ENCODE data around the gene SPAG16.

SPAG16 gene

GRCh38 chr2:213559053-213559452, 274.8 kb downstream of the SPAG16 start:
- Mint-ChIP-seq H3K27ac (no peak overlapping the region), H3K36me3 (ENCODE audit: insufficient read depth) (no peaks in the 10 kb centered on the region), H3K9me3 (peaks cover 2 to 15% of the 10 kb centered on the region in 2 donors), H3K4me3 (no peak overlapping the region), H3K27me3 (no peaks in the 10 kb centered on the region), H3K4me1 (ENCODE audit: low read depth in 2 of 2) (no peaks in the 10 kb centered on the region)
- DNase-seq, result no peak
- ATAC-seq (replicated peaks), result no peak

GRCh38 chr2:213561759-213562158, 277.5 kb downstream of the SPAG16 start:
- Mint-ChIP-seq H3K4me1 (ENCODE audit: low read depth in 2 of 2) (no peaks in the 10 kb centered on the region), H3K27ac (no peak overlapping the region), H3K9me3 (peaks cover 2 to 11% of the 10 kb centered on the region in 2 donors), H3K36me3 (ENCODE audit: insufficient read depth) (no peaks in the 10 kb centered on the region), H3K27me3 (no peaks in the 10 kb centered on the region), H3K4me3 (no peak overlapping the region)
- ATAC-seq (replicated peaks), result no peak
- DNase-seq, result no peak

GRCh38 chr2:213562539-213563180, 278.4 kb downstream of the SPAG16 start:
- Mint-ChIP-seq H3K36me3 (ENCODE audit: insufficient read depth) (no peaks in the 10 kb centered on the region), H3K27me3 (no peaks in the 10 kb centered on the region), H3K4me1 (ENCODE audit: low read depth in 2 of 2) (no peaks in the 10 kb centered on the region), H3K27ac (no peak overlapping the region), H3K9me3 (peaks cover 2 to 11% of the 10 kb centered on the region in 2 donors), H3K4me3 (no peak overlapping the region)
- no peak for DNase-seq
- no peak for ATAC-seq (replicated peaks)

GRCh38 chr2:213566846-213567245, 282.6 kb downstream of the SPAG16 start:
- no peak overlapping the region for H3K27ac Mint-ChIP-seq
- H3K4me3 Mint-ChIP-seq, result no peak overlapping the region
- H3K9me3 Mint-ChIP-seq, result peaks cover 2 to 11% of the 10 kb centered on the region in 2 donors
- H3K36me3 Mint-ChIP-seq (ENCODE audit: insufficient read depth), result no peaks in the 10 kb centered on the region
- H3K4me1 Mint-ChIP-seq (ENCODE audit: low read depth in 2 of 2), result no peaks in the 10 kb centered on the region
- DNase-seq, result no peak
- H3K27me3 Mint-ChIP-seq, result no peaks in the 10 kb centered on the region
- no peak for ATAC-seq (replicated peaks)

DNA sequence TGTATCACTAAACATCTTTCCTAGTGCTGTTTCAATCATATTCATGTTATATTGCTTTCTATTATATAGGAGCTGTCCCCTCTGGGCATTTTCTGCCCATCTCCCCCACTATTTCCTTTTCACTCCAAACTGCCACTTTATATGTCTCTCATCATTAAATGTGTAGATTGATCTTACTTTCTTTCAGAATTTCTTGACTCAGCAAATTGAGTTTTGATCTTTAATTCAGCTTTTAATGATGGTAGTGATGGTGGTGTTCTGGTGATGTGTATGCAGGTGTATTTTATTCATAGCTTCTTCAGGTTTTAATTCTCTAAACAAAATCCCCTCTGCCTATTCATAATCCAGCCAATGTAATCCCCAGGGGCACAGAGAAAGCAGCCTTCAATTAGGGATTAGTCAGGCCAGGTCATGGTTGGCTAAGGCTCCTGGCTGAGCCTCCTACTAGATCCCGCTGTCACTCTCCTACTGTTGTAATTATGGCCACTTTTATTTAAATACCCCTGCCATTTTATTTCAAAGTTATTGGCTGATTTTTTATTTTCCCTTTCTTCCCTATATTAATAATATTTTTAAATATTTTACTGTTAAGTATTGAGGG, 325.4 kb downstream of the SPAG16 start:
- Mint-ChIP-seq H3K4me3 (no peak overlapping the region), H3K27me3 (no peaks in the 10 kb centered on the region), H3K27ac (no peak overlapping the region), H3K4me1 (ENCODE audit: low read depth in 2 of 2) (no peaks in the 10 kb centered on the region), H3K9me3 (peaks cover 0 to 6% of the 10 kb centered on the region in 2 donors), H3K36me3 (ENCODE audit: insufficient read depth) (no peaks in the 10 kb centered on the region)
- DNase-seq (no peak), ATAC-seq (replicated peaks) (no peak)

DNA sequence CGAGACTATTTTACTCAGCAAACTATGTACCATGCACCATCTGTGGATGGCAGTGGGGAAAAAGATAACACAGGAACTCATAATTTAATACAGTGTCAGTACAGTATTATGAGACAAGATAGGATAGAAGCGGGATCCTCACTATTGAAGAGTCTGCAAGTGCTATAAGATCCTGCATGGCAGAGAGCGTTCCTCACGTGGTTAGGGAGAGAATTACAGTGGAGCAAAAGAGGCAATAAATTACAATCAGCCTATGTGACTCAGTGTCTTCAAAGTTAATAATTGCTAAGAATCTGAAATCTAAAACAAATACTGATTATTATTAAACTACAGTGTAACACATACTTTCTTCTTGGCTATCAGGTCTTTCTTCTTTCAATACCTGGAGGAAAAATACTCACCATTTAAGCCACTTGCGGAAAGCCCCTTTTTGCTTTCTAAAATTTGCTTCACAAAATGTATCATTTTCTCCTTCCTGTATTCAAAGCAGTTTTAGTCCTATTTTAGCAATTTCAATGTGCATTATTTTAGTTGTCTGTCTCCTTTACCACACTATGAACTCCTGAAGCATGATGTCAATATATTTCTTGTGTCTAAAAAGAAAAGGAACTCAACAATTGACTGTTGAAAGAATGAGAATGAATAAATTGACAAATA, 342.9 kb downstream of the SPAG16 start:
- H3K9me3 Mint-ChIP-seq, result no peaks in the 10 kb centered on the region
- ATAC-seq (replicated peaks), result no peak
- no peak overlapping the region for H3K4me3 Mint-ChIP-seq
- H3K27ac Mint-ChIP-seq, result no peak overlapping the region
- no peak for DNase-seq
- no peaks in the 10 kb centered on the region for H3K27me3 Mint-ChIP-seq
- no peaks in the 10 kb centered on the region for H3K36me3 Mint-ChIP-seq (ENCODE audit: insufficient read depth)
- no peaks in the 10 kb centered on the region for H3K4me1 Mint-ChIP-seq (ENCODE audit: low read depth in 2 of 2)

DNA sequence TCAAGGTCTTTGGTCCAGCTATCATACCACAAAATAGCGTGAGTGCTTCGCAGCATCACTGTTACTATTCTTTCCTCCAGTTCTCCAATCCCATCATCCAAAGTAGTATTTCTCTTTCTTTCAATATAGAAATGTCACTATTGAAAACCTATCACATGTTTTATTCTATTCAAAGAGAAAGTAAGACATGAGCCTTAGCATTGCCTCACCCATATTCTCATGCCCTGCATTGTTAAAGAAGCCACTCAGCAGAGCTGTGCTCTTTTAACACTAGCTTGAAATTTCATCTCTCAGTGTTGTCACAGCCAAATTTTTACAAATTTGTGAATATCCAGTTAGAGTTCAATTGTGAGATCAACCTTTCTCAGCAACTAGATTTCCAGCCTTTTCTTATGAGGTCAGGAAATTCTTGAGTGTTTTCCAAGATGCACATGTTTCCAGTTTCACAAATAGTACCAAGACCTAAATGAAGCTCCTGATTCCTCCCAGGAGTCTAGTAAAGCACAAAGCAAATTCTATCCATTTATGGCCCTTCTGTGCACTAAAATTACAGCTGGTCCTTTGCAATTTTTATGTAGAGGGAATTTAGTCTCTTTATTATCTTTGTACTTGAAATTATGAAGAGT, 343.7 kb downstream of the SPAG16 start:
- ATAC-seq (replicated peaks) (no peak), DNase-seq (no peak)
- H3K27ac Mint-ChIP-seq, result no peak overlapping the region
- H3K36me3 Mint-ChIP-seq (ENCODE audit: insufficient read depth), result no peaks in the 10 kb centered on the region
- H3K27me3 Mint-ChIP-seq, result no peaks in the 10 kb centered on the region
- H3K9me3 Mint-ChIP-seq, result peaks cover 0 to 4% of the 10 kb centered on the region in 2 donors
- no peak overlapping the region for H3K4me3 Mint-ChIP-seq
- no peaks in the 10 kb centered on the region for H3K4me1 Mint-ChIP-seq (ENCODE audit: low read depth in 2 of 2)

- Mint-ChIP-seq H3K9me3 (peaks cover 10 to 15% of the 10 kb centered on the region in 2 donors), H3K4me3 (no peak overlapping the region), H3K27ac (no peak overlapping the region), H3K27me3 (no peaks in the 10 kb centered on the region), H3K4me1 (ENCODE audit: low read depth in 2 of 2) (no peaks in the 10 kb centered on the region), H3K36me3 (ENCODE audit: insufficient read depth) (peaks cover 3% of the 10 kb centered on the region)
- DNase-seq (no peak), ATAC-seq (replicated peaks) (no peak)
Measured at GRCh38 chr2:213640738-213641425, 356.6 kb downstream of the SPAG16 start.

DNA sequence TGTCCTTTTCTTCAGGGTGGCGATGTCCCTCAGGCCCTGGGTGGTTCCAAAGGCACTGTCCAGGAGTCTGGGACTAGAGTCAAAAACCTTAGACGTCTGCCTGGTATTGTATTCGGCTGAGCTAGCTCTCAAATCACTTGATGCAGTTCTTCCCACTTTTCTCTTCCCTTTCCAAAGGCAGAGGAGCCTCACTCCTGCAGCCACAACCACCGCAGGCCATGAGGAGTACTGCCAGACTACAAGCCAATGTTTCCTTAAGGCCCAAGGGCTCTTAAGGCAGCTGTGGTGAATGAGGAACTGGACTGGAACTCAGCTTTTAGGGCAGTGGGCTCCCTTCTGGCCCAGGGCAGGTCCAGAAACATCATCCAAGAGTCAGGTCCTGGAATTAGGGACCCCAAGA, 360.7 kb downstream of the SPAG16 start:
- H3K27me3 Mint-ChIP-seq, result no peaks in the 10 kb centered on the region
- no peaks in the 10 kb centered on the region for H3K4me1 Mint-ChIP-seq (ENCODE audit: low read depth in 2 of 2)
- no peak overlapping the region for H3K27ac Mint-ChIP-seq
- ATAC-seq (replicated peaks), result no peak
- no peak overlapping the region for H3K4me3 Mint-ChIP-seq
- DNase-seq, result no peak
- H3K36me3 Mint-ChIP-seq (ENCODE audit: insufficient read depth), result peaks cover 3% of the 10 kb centered on the region
- peaks cover 6 to 18% of the 10 kb centered on the region in 2 donors for H3K9me3 Mint-ChIP-seq

DNA sequence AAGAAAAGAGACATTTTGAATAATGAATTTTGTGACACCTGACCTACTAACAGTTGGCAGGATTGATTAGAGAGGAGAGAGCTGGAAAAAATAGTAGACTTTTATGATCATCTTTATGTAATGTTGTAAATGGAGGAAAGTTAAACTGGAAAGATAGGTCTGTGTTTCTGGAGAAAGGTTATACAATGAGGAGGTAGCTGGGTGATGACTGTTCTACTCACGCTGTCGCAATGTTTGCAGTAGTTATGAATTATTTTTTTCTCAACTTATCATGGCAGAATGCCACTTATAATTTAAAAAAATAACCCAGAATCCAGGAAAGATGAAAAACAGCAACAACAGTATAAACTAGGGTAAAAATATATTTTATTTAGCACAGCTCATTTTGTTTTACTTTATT, 364.9 kb downstream of the SPAG16 start:
- Mint-ChIP-seq H3K27ac (no peak overlapping the region), H3K4me3 (no peak overlapping the region), H3K36me3 (ENCODE audit: insufficient read depth) (no peaks in the 10 kb centered on the region), H3K9me3 (peaks cover 8 to 19% of the 10 kb centered on the region in 2 donors), H3K4me1 (ENCODE audit: low read depth in 2 of 2) (no peaks in the 10 kb centered on the region), H3K27me3 (no peaks in the 10 kb centered on the region)
- no peak for ATAC-seq (replicated peaks)
- DNase-seq, result no peak

- H3K9me3 Mint-ChIP-seq, result peaks cover 3 to 10% of the 10 kb centered on the region in 2 donors
- DNase-seq (no peak), ATAC-seq (replicated peaks) (no peak)
- H3K4me1 Mint-ChIP-seq (ENCODE audit: low read depth in 2 of 2), result no peaks in the 10 kb centered on the region
- H3K36me3 Mint-ChIP-seq (ENCODE audit: insufficient read depth), result no peaks in the 10 kb centered on the region
- no peaks in the 10 kb centered on the region for H3K27me3 Mint-ChIP-seq
- no peak overlapping the region for H3K27ac Mint-ChIP-seq
- H3K4me3 Mint-ChIP-seq, result no peak overlapping the region
Measured at GRCh38 chr2:213664817-213665216, 380.6 kb downstream of the SPAG16 start.

GRCh38 chr2:213669657-213670056, 385.4 kb downstream of the SPAG16 start:
- no peaks in the 10 kb centered on the region for H3K27me3 Mint-ChIP-seq
- ATAC-seq (replicated peaks) (no peak), DNase-seq (no peak)
- no peaks in the 10 kb centered on the region for H3K4me1 Mint-ChIP-seq (ENCODE audit: low read depth in 2 of 2)
- H3K27ac Mint-ChIP-seq, result no peak overlapping the region
- H3K36me3 Mint-ChIP-seq (ENCODE audit: insufficient read depth), result no peaks in the 10 kb centered on the region
- H3K4me3 Mint-ChIP-seq, result no peak overlapping the region
- peaks cover 0 to 6% of the 10 kb centered on the region in 2 donors for H3K9me3 Mint-ChIP-seq

- H3K4me3 Mint-ChIP-seq, result no peak overlapping the region
- ATAC-seq (replicated peaks) (no peak), DNase-seq (no peak)
- H3K9me3 Mint-ChIP-seq, result peaks cover 0 to 1% of the 10 kb centered on the region in 2 donors
- H3K36me3 Mint-ChIP-seq (ENCODE audit: insufficient read depth), result no peaks in the 10 kb centered on the region
- no peaks in the 10 kb centered on the region for H3K4me1 Mint-ChIP-seq (ENCODE audit: low read depth in 2 of 2)
- H3K27ac Mint-ChIP-seq, result no peak overlapping the region
- no peaks in the 10 kb centered on the region for H3K27me3 Mint-ChIP-seq
Measured at GRCh38 chr2:213678437-213679218, 394.4 kb downstream of the SPAG16 start.
